ENCODE results near the gene KCND3.

DNA sequence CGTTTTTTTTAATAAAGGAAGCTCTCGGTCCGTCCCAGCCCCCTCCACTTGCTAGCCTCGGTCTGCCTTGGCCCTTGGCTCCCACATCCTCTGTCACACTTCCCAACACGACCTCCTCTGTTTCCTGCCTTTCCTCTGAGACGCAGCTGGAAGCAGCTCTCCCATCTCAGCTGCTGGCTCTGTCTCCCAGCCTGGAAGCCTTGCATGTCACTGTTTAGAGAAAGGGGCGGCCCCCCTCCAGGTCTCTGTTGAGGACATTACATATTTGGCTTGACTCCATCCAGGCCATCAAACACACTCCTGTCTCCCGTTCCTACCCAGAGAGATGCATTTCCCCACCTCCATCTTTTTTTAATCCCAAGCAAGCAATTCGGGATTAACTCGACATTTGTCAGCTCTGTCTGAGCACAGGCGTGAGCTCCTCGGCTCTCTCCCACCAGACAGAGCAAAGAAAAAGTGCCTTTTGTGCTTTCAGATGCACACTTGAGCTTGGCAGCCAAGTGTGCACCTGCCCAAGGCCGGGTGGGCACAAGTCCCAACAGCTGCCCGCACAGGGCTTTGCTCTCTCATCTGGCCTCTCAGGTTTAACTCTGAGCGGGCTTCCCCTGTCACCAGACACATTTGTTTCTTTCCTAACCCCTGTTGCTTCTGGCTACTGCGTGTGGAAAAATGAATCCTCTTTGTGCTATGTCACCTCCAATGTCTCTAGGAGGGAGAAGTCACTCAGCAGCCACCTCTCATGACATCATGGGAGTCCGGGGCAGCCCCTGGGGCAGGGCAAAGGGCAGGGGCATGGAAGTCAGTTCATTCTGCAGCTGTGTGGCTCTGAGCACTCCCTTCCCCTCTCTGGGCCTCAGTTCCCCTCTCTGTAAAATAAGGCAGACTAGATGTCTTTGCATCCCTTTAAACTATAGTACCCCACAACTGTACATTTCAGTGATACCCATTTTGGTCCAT is 108.3 kb downstream of the KCND3 start:
- no peak for TF ChIP-seq CTCF (IDR thresholded peaks at IDR 0.05; ENCODE audit: insufficient read depth, low read length)
- no peak for TF ChIP-seq REST (IDR thresholded peaks at IDR 0.05; ENCODE audit: insufficient replicate concordance, low read depth)
- no peak for TF ChIP-seq POLR2AphosphoS5 (IDR thresholded peaks at IDR 0.05; ENCODE audit: low read depth)
- TF ChIP-seq GABPA (IDR thresholded peaks at IDR 0.05; ENCODE audit: low read depth): no peak
- TF ChIP-seq SPI1 (IDR thresholded peaks at IDR 0.05; ENCODE audit: borderline replicate concordance, low read depth): no peak
